Activated naive CD4-positive, alpha-beta T cell treated with anti-CD3 and anti-CD28 coated beads for 36 hours (primary cell): ENCODE measurements around the gene KIF14. TPM values are rescaled to one million over a fixed set of nuclear protein-coding genes. Genes with fewer than 3 reads are reported as not detected.

Experiments
- CTCF ChIA-PET: fragments of 350-600 bp; sonication (Branson Sonifier 250); formaldehyde crosslinking; loops from one replicate; lab custom pipeline; 2021; ENCODE audit warnings: antibody characterized with exemption; lab: Charles Lee
- DNase-seq: peaks from one replicate; pipeline ENCODE4 v3.0.0-alpha.2; 2020
- H3K27ac Mint-ChIP-seq: one replicate; pipeline ENCODE4 v1.8.0; 2021; ENCODE audit warnings: mild to moderate bottlenecking, mixed read lengths
- H3K27me3 Mint-ChIP-seq: one replicate; pipeline ENCODE4 v1.8.0; 2021; ENCODE audit warnings: low read depth, mixed read lengths
- H3K36me3 Mint-ChIP-seq: one replicate; pipeline ENCODE4 v1.8.0; 2021; ENCODE audit warnings: low read depth, mixed read lengths
- H3K4me1 Mint-ChIP-seq: one replicate; pipeline ENCODE4 v1.8.0; 2021; ENCODE audit warnings: low read depth, mixed read lengths
- H3K4me3 Mint-ChIP-seq: one replicate; pipeline ENCODE4 v1.8.0; 2021; ENCODE audit warnings: mild to moderate bottlenecking, moderate library complexity, mixed read lengths
- H3K9me3 Mint-ChIP-seq: one replicate; pipeline ENCODE4 v1.8.0; 2021; ENCODE audit warnings: mixed read lengths
- intact Hi-C: fragments of 100-400 bp; cut with micrococcal nuclease; formaldehyde crosslinking; loops from one replicate; pipeline ENCODE4 v1.15.1; 2023
- total RNA-seq, 2 experiments: library from RNA; stranded (reverse); gene quantifications; one replicate each; pipeline ENCODE4 v1.2.3, GENCODE V29; 2021

KIF14 gene
- total RNA-seq, 2 experiments from 2014 or later = 16.4 to 16.9 TPM

GRCh38 chr1:200505257-200505656, 115.3 kb downstream of the KIF14 start:
- intact Hi-C loops = no loop called here
- Mint-ChIP-seq H3K27ac (no peak overlapping the region), H3K27me3 (no peaks in the 10 kb centered on the region), H3K9me3 (no peaks in the 10 kb centered on the region), H3K4me1 (peaks cover 2% of the 10 kb centered on the region), H3K36me3 (no peaks in the 10 kb centered on the region), H3K4me3 (no peak overlapping the region)
- CTCF ChIA-PET = interaction anchor here (0.6 kb wide), 1 partner anchor 199 kb away, joined by 3 read pairs; no protein-coding TSS in a partner anchor
- DNase-seq = no peak

Other genes with a start within 250 kb of the KIF14 start
- 1 to 10 TPM; 6.4 to 7.5 TPM for gene ZNF281, start 210.7 kb downstream of the KIF14 start, total RNA-seq
- gene DDX59, start 49.2 kb upstream of the KIF14 start, total RNA-seq = 10 to 100 TPM; 20.9 to 22.7 TPM
- gene CAMSAP2, start 118.1 kb upstream of the KIF14 start, total RNA-seq = 1 to 10 TPM; 3.9 to 6.5 TPM